MV-4-11 (cell line): ENCODE data around the gene DIDO1.

ENCODE experiments used
- DNase-seq: peaks from one replicate; lab custom pipeline; 2025; lab: John Stamatoyannopoulos, UW

Gene DIDO1

GRCh38 chr20:62834967-62835730, 91.2 kb downstream of the DIDO1 start:
- DNase-seq, result no peak

GRCh38 chr20:62832951-62833391, 93.3 kb downstream of the DIDO1 start:
- DNase-seq, result peak; percentile 83

- peak; percentile 95 for DNase-seq
Observed at GRCh38 chr20:62832212-62832922, 93.9 kb downstream of the DIDO1 start.

- no peak for DNase-seq
Observed at GRCh38 chr20:62831854-62832211, 94.5 kb downstream of the DIDO1 start.

- DNase-seq, result no peak
Observed at GRCh38 chr20:62831361-62831788, 94.9 kb downstream of the DIDO1 start.

- peak; percentile 55 for DNase-seq
Observed at GRCh38 chr20:62830821-62831220, 95.5 kb downstream of the DIDO1 start.

- no peak for DNase-seq
Observed at GRCh38 chr20:62830251-62830650, 96.1 kb downstream of the DIDO1 start.

- no peak for DNase-seq
Observed at GRCh38 chr20:62829231-62830230, 96.8 kb downstream of the DIDO1 start.

GRCh38 chr20:62828511-62829230, 97.6 kb downstream of the DIDO1 start:
- DNase-seq, result no peak

GRCh38 chr20:62828051-62828450, 98.3 kb downstream of the DIDO1 start:
- no peak for DNase-seq
